GM12873 (cell line): ENCODE results near the gene FIBCD1.

Source experiments
- TF ChIP-seq, protein P1 (sequence below): IDR thresholded peaks from 2 replicates; pipeline ENCODE4 v1.5.1; 2012; ENCODE audit warnings: low read depth, mild to moderate bottlenecking, moderate library complexity, low read length, control low read depth; ENCODE audit not compliant: insufficient read depth; ENCODE audit errors: missing control alignments

Gene FIBCD1

DNA sequence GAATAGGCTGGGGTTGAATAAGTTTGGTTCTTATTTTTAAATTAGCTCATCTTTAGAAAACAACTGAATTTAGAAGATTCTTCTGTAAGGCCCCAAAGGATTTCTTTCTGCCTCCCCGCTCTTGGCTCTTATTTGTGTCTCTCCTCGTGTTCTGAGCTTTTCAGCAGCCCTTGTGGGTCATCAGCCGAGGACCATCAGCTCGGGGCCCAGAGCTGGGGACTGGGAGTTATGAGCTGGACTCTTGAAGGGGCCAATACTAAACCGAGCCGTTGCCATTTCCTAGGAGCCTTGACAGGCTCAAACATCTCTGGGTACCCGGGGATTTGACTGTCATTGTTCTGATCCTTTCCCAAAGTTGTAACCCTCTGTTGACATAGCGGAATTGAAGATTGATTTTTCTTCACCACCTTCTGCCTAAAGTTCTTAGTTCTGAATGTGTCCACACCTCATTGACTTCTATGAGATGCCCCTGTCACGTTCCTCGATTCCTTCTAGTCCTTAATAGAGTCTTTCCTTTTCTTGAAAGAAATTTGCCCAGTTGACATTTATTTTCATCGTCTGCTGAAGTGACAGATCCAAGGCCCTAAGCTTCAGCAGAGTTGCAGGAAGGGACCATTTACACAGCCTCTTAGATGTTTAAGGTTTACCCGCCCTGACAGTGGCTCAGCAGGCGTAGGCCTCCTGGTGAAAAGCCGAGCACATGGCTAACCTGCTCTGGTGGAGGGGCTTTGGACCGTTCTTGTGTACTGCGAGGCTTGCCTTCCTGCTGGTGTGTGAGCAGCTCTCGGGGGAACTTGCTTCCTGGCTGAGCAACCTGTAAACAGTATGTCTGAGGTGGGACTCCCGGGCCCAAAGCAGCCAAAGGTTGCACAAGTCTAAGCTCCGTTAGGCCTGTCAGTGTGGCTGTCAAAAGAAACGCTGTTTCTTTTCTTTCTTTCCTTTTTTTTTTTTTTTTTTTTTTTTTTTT is 80.0 kb downstream of the FIBCD1 start:
- TF ChIP-seq, protein P1, sequence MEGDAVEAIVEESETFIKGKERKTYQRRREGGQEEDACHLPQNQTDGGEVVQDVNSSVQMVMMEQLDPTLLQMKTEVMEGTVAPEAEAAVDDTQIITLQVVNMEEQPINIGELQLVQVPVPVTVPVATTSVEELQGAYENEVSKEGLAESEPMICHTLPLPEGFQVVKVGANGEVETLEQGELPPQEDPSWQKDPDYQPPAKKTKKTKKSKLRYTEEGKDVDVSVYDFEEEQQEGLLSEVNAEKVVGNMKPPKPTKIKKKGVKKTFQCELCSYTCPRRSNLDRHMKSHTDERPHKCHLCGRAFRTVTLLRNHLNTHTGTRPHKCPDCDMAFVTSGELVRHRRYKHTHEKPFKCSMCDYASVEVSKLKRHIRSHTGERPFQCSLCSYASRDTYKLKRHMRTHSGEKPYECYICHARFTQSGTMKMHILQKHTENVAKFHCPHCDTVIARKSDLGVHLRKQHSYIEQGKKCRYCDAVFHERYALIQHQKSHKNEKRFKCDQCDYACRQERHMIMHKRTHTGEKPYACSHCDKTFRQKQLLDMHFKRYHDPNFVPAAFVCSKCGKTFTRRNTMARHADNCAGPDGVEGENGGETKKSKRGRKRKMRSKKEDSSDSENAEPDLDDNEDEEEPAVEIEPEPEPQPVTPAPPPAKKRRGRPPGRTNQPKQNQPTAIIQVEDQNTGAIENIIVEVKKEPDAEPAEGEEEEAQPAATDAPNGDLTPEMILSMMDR = no peak

DNA sequence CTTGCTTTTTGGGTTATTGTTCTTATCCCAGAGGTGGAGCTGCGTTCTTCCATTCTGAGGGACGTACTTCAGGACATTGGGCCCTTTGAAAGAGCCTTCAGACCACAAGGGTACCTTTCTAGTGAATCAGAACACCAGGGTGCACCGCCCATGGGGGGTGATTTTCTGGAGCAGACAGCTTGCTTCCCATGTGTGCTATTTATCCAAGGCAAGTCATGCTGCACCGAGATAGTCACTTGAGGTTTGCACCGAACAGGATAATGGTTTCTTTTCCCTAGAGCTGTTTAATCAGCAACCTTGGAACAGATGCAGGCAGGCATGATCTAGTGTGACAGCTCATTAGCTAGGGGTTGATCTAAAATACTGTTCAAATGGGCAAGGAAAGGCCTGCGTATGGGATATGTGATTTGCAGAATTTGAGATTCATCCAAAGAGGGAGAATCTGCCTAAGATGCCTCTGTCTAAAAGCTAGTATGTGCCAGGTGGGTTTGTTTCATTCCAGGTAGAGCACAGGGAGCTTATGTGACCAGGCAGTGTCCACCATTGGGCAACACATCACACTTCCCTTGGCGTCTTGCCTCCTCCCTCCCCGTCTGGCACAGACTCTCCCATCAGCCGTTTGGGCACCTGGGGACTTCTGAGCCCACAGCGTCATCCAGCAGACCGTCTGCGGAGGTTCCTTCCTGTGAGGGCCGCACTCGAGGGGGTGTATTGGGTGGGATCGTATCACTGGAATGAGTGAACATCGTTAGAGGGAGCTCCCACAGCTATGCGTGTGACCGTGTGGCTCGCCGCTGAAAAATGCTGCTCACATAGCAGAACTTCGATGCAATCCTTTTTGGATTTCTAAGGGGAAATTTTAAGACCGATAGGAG is 80.9 kb downstream of the FIBCD1 start:
- TF ChIP-seq, protein P1 = no peak

DNA sequence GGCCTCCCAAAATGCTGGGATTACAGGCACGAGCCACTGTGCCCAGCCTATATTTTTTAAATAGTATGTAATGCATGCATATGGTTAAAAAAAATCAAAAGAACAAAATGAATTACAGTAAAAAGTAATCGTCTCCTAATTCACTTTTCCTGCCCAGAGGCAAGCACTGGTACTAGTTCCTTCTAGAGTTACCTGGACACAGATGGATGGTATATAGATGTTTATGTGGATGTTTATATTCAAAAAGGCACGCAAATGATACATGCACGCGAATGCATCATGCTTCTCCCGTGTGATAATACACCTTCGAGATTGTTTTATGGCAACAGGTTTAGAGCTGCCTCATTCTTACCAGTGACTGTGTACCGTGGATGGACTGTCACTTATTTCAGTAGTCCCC is 82.6 kb downstream of the FIBCD1 start:
- TF ChIP-seq, protein P1 = no peak

DNA sequence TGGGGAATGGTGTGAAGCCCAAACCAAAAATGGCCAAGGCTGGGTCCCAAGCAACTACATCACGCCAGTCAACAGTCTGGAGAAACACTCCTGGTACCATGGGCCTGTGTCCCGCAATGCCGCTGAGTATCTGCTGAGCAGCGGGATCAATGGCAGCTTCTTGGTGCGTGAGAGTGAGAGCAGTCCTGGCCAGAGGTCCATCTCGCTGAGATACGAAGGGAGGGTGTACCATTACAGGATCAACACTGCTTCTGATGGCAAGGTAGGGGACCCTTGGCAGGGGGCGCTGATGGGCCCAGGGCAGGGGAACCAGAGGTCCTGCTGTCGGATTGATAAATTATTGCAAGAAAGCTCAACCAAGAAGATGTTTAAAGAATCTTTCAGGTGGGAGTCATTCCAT is 84.2 kb downstream of the FIBCD1 start:
- TF ChIP-seq, protein P1 = no peak

DNA sequence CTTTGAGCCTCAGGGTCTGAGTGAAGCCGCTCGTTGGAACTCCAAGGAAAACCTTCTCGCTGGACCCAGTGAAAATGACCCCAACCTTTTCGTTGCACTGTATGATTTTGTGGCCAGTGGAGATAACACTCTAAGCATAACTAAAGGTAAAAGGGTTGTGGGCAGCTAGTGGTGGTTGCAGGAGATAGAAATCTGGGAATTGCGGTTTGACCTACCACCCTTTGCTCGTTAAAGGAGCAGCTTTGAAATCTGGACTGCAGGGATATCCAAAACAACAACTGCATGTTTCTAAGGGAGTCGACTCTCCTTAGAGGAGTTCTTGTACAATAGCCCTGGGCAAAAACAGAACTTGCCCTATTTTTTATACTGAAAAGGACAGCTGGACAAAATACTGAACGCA is 85.0 kb downstream of the FIBCD1 start:
- TF ChIP-seq, protein P1 = no peak

DNA sequence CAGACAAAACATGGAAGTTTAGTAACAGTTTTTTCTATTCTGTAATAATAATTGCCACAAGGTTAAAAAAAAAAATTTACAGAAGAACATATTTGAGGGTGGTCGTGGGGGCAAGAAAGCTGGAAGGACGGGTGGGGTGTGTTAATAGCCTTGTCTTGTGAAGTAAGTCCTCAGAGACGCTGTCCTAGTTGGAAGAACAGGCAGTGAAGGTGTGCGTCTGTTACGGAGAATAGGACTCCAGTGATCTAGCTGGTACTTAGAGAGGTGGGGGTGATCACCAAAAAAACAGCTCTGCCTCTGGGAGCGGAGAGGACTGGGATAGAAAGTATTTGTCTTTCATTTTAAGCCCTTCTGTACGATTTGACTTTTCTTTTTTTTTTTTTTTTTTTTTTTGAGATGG is 86.2 kb downstream of the FIBCD1 start:
- TF ChIP-seq, protein P1 = no peak
